ENCODE results near the gene GEMIN4.

- TF ChIP-seq, protein P1, sequence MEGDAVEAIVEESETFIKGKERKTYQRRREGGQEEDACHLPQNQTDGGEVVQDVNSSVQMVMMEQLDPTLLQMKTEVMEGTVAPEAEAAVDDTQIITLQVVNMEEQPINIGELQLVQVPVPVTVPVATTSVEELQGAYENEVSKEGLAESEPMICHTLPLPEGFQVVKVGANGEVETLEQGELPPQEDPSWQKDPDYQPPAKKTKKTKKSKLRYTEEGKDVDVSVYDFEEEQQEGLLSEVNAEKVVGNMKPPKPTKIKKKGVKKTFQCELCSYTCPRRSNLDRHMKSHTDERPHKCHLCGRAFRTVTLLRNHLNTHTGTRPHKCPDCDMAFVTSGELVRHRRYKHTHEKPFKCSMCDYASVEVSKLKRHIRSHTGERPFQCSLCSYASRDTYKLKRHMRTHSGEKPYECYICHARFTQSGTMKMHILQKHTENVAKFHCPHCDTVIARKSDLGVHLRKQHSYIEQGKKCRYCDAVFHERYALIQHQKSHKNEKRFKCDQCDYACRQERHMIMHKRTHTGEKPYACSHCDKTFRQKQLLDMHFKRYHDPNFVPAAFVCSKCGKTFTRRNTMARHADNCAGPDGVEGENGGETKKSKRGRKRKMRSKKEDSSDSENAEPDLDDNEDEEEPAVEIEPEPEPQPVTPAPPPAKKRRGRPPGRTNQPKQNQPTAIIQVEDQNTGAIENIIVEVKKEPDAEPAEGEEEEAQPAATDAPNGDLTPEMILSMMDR (IDR thresholded peaks at IDR 0.05 in 4 of 5, conservative IDR thresholded peaks at IDR 0.05 in 1 of 5): no peak
- TF ChIP-seq POLR2A (IDR thresholded peaks at IDR 0.05): no peak
Observed at GRCh38 chr17:753418-753817, 1.4 kb upstream of the GEMIN4 start.

Data from gastrocnemius medialis (tissue), 4 donors.